ENCODE measurements around the gene MBD3L5.
"Not testable (repeated sequence)": the region's sequence is repeated elsewhere in the genome, so short reads cannot be mapped to it uniquely, and the experiment has no call there.

The MBD3L5 gene

DNA sequence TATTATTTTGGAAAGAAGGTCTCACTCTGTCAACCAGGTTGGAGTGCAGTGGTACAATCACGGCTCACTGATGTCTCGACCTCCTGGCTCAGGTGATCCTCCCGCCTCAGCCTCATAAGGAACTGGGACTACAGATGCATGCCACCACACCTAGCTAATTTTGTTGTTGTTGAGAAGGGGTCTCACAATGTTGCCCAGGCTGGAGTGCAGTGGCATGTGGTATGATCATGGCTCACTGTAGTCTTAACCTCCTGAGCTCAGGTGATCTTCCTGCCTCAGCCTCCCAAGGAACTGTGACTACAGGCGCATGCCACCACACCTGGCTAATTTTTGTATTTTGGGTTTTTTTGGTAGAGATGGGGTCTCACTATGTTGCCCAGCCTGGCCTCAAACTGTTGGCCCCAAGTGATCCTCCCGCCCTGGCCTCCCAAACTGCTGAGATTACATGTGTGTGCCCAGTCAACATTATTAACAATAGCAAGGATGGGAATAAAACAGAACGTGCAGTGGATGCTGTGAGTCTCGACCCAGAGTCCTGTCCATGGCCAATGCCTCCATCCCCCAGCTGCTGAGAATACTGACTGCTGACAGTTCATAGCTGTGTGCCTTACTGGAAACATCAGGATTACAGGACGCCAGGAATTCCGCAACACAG, 33.5 kb downstream of the MBD3L5 start:
- peaks cover 2% of the 10 kb centered on the region for H3K4me1 Mint-ChIP-seq (ENCODE audit: low read depth)
- no peak overlapping the region for H3K4me3 Mint-ChIP-seq
- H3K27ac Mint-ChIP-seq: no peak overlapping the region
- H3K36me3 Mint-ChIP-seq (ENCODE audit: low read depth): no peaks in the 10 kb centered on the region
- H3K9me3 Mint-ChIP-seq: no peaks in the 10 kb centered on the region
- H3K27me3 Mint-ChIP-seq (ENCODE audit: low read depth): no peaks in the 10 kb centered on the region

DNA sequence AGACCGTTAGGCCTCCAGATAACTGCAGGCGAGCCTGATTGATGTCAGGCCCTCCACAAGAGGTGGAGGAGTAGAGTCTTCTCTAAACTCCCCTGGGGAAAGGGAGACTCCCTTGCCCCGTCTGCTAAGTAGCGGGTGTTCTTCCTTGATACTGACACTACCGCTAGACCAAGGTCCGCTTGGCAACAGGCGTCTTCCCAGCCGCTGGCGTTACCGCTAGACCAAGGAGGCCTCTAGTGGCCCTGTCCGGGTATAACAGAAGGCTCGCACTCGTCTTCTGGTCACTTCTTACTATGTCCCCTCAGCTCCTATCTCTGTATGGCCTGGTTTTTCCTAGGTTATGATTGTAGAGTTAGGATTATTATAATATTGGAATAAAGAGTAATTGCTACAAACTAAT, 36.7 kb downstream of the MBD3L5 start:
- H3K4me1 Mint-ChIP-seq (ENCODE audit: low read depth); H3K27me3 Mint-ChIP-seq (ENCODE audit: low read depth); H3K27ac Mint-ChIP-seq; H3K4me3 Mint-ChIP-seq; H3K36me3 Mint-ChIP-seq (ENCODE audit: low read depth); H3K9me3 Mint-ChIP-seq: not testable (repeated sequence)

DNA sequence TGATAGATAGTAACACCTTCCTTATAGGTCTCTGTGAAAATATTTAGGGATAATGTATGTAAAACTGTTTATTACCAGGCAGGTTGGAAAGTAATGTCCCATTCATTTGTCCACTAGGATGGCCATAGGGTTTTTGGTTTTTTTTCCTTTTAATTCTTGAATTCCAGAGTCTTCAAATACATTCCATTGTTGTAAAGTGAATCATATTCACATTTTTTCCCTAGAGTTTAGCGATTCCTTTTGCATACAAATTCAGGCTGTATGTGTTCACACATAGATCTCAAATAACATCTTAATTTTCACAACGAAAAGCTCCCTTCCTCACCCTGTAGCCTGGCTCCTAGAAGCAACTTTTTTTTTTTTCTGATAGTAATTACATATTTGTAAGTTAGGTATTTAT, 37.3 kb downstream of the MBD3L5 start:
- no peak overlapping the region for H3K4me3 Mint-ChIP-seq
- H3K27me3 Mint-ChIP-seq (ENCODE audit: low read depth): no peaks in the 10 kb centered on the region
- no peak overlapping the region for H3K27ac Mint-ChIP-seq
- peaks cover 11% of the 10 kb centered on the region for H3K36me3 Mint-ChIP-seq (ENCODE audit: low read depth)
- peaks cover 12% of the 10 kb centered on the region for H3K4me1 Mint-ChIP-seq (ENCODE audit: low read depth)
- peaks cover 5% of the 10 kb centered on the region for H3K9me3 Mint-ChIP-seq

DNA sequence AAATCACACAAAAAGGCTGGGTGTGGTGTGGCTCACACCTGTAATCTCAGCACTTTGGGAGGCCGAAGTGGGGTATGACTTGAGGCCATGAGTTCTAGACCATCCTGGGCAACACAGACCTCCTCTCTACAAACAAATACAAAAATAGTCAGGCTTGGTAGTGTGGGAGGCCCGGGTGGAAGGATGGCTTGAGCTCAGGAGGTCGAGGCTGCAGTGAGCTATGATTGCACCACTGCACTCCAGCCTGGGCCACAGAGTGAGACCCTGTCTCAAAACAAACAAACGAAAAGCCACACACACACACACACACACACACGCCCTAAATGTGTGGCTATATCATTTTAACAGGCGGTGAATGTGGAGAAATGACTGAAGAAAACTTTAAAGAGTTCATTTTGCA, 38.2 kb downstream of the MBD3L5 start:
- Mint-ChIP-seq H3K27me3 (ENCODE audit: low read depth) (no peaks in the 10 kb centered on the region), H3K4me1 (ENCODE audit: low read depth) (peaks cover 13% of the 10 kb centered on the region), H3K27ac (peak overlapping the region; percentile 94), H3K36me3 (ENCODE audit: low read depth) (peaks cover 16% of the 10 kb centered on the region), H3K9me3 (peaks cover 5% of the 10 kb centered on the region), H3K4me3 (peak overlapping the region; percentile 96)

DNA sequence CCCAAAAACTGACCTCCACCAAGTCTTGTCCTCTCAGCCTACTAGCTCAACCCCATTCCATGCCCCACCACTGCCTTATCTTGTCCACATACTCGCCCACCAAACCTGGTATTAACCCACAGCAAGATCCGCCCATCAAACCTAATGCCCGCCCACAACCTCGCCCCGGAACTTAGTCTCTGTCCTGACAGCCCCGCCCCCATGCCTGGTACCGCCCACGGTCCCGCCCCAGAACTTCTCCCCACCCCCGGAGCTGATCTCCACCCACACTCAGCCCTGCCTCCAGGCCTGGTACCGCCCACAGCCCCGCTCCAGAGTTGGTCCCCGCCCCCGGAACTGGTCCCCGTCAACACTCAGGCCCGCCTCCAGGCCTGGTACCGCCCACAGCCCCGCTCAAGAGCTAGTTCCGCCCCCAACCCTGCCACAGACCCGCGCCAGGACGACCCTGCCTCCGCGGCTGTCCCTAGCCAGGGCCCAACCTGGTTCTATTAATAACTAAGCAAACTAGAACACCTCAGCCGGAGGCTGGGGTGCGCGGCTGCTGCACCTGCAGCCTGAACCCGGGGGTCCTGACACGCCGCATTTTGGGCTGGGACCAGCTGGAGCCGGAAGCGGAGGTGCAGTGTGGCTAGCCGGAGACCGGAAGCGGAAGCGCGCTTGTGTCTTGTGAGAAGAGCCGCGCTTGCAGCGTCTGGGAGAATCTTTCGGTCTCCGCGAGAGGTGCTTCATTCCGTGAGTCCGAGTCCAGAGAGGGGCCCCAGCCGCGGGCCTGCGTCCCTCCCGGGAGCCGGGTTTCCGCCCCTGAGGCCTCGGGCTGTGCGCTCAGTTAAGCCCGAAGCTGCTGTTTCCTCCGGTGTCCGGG, 38.9 kb downstream of the MBD3L5 start, which contains the start of gene ZNF557:
ZNF557 (plus strand) TSS at position 662 of the 862 bp plus-strand sequence. CDS start 5,372 bp downstream, outside the sequence.
- H3K27ac Mint-ChIP-seq: peak within 1 kb of the TSS; percentile 94
- H3K4me3 Mint-ChIP-seq: peak within 1 kb of the TSS; percentile 96
- peaks cover 13% of the 10 kb centered on the region for H3K4me1 Mint-ChIP-seq (ENCODE audit: low read depth)
- H3K36me3 Mint-ChIP-seq (ENCODE audit: low read depth): peaks cover 23% of the 10 kb centered on the region
- no peaks in the 10 kb centered on the region for H3K27me3 Mint-ChIP-seq (ENCODE audit: low read depth)
- H3K9me3 Mint-ChIP-seq: peaks cover 7% of the 10 kb centered on the region

DNA sequence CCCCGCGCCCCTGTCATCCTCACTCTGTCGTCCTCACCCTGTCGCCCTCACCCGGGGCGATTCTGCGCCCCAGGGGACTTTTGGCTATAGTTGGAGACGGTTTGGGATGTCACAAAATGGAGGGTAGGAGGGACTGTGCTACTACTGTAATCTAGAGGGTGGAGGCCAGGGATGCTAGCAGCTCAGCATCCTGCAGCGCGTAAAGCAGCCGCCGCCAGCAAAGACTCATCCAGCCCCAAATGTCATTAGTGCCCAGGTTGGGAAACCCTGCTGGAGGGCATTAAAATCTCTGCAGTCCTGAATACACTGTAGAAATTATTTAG, 39.5 kb downstream of the MBD3L5 start:
- Mint-ChIP-seq H3K27me3 (ENCODE audit: low read depth) (no peaks in the 10 kb centered on the region), H3K36me3 (ENCODE audit: low read depth) (peaks cover 29% of the 10 kb centered on the region), H3K4me1 (ENCODE audit: low read depth) (peaks cover 13% of the 10 kb centered on the region), H3K4me3 (peak overlapping the region; percentile 96), H3K27ac (peak overlapping the region; percentile 94), H3K9me3 (peaks cover 10% of the 10 kb centered on the region)

DNA sequence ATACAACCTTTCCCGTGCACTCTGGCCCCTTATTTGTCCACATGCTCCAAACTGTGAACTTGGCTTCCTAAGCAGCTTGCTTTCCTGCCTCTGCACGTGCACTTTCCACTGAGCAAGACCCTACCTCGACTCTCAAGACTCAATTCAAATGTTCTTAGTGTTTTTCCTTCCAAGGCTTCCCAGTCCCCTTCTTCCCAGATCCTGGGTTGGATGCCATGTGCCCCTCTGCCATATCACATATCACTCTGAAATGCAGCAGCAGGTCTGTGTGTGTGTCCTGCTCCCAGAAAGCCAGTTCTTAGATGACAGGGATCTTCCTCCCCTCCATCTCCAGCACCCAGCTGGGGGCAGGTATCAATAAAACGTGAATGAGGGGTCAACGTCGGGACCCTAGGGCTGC, 42.2 kb downstream of the MBD3L5 start:
- H3K36me3 Mint-ChIP-seq (ENCODE audit: low read depth): peaks cover 56% of the 10 kb centered on the region
- no peak overlapping the region for H3K27ac Mint-ChIP-seq
- H3K9me3 Mint-ChIP-seq: peaks cover 29% of the 10 kb centered on the region
- peaks cover 13% of the 10 kb centered on the region for H3K4me1 Mint-ChIP-seq (ENCODE audit: low read depth)
- H3K4me3 Mint-ChIP-seq: peak overlapping the region; percentile 71
- no peaks in the 10 kb centered on the region for H3K27me3 Mint-ChIP-seq (ENCODE audit: low read depth)

DNA sequence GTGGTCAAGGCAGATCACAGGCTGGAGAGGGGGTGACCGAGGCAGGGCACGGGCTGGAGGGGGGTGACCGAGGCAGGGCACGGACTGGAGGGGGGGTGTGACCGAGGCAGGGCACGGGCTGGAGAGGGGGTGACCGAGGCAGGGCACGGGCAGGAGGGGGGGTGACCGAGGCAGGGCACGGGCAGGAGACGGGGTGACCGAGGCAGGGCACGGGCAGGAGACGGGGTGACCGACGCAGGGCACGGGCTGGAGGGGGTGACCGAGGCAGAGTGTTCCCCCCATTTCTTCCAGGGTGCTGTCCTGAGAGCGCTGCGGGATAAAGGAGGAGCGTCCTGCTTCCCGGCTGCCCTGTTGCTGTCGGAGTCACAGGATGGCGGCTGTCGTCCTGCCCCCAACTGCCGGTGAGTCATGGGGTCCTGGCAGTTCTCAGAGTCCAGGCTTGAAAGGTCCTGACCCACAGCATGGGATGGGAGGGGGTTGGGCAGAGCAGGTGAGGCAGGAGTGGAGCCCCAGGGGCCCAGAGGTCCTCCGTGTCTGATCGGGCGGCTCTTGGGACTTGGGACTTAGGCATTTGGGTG, 44.4 kb downstream of the MBD3L5 start:
- Mint-ChIP-seq H3K4me1 (ENCODE audit: low read depth) (peaks cover 9% of the 10 kb centered on the region), H3K4me3 (no peak overlapping the region), H3K36me3 (ENCODE audit: low read depth) (peaks cover 76% of the 10 kb centered on the region), H3K27ac (no peak overlapping the region), H3K9me3 (peaks cover 50% of the 10 kb centered on the region), H3K27me3 (ENCODE audit: low read depth) (no peaks in the 10 kb centered on the region)

DNA sequence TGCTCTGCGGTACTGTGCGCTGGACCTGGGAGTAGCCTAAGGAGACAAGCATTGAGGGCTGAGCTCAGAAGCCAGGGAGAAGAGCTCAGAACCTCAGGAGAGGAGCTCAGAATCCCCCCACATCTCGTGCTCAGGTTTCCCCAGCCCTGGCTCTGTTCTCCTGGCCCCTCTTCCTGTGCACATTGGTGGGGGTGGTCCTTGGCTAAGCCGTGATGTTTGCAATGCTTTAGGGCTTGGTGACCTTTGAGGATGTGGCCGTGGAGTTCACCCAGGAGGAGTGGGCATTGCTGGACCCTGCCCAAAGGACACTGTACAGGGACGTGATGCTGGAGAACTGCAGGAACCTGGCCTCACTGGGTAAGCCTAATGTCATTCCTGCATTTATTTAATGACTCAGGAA, 45.8 kb downstream of the MBD3L5 start:
- H3K36me3 Mint-ChIP-seq (ENCODE audit: low read depth): peaks cover 89% of the 10 kb centered on the region
- H3K27ac Mint-ChIP-seq: no peak overlapping the region
- peaks cover 6% of the 10 kb centered on the region for H3K4me1 Mint-ChIP-seq (ENCODE audit: low read depth)
- no peaks in the 10 kb centered on the region for H3K27me3 Mint-ChIP-seq (ENCODE audit: low read depth)
- no peak overlapping the region for H3K4me3 Mint-ChIP-seq
- H3K9me3 Mint-ChIP-seq: peaks cover 61% of the 10 kb centered on the region

DNA sequence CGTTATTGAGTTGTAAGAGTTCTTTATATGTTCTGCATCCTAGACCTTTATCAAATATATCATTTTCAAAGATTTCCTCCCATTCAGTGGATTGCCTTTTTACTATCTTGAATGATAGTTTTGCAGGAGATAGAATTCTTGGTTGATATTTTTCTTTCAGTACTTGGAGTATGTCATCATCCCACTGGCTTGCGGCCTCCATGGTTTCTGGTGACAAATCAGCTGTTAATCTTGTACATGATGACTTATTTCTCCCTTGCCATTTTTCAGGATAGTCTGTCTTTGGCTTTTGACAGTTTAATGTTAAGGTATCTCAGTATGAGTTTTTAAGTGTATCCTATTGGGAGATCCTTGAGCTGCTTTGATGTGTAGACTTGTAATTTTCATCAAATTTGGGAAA, 47.6 kb downstream of the MBD3L5 start:
- Mint-ChIP-seq H3K27me3 (ENCODE audit: low read depth) (no peaks in the 10 kb centered on the region), H3K36me3 (ENCODE audit: low read depth) (peaks cover 96% of the 10 kb centered on the region), H3K9me3 (peaks cover 70% of the 10 kb centered on the region), H3K27ac (no peak overlapping the region), H3K4me1 (ENCODE audit: low read depth) (no peaks in the 10 kb centered on the region), H3K4me3 (no peak overlapping the region)
